HG02870 (cell line): ENCODE data around the gene TIGD6.

Experiments used
- ATAC-seq: cut with Tn5 transposase; IDR thresholded peaks from one replicate; pipeline ENCODE4 v1.9.1; 2021; ENCODE audit warnings: mild to moderate bottlenecking, moderate library complexity; ENCODE audit not compliant: unreplicated experiment

TIGD6 gene

DNA sequence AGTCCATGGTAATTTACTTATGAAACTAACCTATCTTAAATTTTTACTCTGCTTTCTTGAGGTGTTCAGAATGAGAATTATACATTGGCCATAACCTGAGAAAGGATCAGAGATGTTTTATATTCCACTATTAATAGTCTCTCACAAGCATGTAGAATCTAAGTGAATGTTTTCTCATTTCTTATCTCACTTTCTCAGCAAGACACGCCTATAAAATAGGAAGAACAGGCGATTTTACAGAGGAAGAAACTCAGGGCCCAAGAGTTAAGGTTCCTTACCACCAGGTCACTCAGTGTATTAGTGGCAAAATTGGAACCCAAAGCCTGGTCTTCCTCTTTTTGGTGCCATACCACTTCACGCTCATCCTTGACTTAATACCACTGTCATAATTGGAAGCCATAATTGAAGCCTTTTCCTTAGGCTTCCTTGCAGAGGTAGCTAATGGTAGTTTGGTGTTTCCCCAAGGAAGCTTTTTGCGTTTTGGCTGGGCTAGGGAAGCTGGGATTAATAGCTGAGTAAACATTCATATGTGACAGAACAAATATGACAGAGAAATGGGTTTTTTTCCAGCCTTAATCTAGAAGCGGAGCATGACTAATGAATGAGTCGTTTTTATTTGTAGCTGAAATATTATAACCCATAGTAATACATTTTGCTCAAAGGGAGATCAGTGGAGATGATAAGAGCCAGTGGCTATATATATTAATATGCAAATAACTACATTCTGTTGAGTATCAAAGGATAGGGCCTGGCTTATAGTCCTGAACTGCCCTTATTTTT lies 17.0 kb upstream of the TIGD6 start:
- ATAC-seq, result no peak

DNA sequence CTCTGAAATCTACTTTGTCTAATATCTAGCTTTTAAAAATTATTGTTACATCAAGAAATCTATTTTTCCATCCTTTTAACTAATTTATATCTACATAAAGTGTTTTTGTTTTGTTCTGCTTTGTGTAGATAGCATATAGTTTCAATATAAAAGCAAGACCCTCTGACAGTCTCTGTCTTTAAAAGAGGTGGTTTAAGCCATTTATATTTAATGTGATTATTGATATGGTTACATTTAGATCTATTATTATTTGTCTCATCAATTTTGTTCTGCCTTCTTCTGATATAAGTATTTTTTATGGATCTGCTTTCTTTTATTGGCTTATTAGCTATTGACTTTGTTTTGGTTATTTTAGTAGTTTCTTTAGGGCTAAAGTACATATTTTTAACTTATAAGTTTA lies 16.1 kb upstream of the TIGD6 start:
- no peak for ATAC-seq

DNA sequence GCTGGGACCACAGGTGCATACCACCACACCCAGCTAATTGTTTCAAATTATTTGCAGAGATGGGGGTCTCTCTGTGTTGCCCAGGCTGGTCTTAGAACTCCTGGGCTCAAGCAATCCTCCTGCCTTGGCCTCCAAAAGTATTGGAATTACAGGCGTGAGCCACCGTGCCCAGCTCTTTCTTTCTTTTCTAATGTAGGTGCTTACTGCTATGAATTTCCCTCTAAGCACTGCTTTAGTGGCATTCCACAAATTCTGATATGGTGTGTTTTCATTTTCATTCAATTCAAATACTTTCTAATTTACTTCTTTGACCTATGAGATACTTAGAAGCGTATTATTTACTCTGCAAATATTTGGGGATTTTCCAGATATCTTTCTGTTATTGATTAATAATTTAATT lies 15.0 kb upstream of the TIGD6 start:
- no peak for ATAC-seq

DNA sequence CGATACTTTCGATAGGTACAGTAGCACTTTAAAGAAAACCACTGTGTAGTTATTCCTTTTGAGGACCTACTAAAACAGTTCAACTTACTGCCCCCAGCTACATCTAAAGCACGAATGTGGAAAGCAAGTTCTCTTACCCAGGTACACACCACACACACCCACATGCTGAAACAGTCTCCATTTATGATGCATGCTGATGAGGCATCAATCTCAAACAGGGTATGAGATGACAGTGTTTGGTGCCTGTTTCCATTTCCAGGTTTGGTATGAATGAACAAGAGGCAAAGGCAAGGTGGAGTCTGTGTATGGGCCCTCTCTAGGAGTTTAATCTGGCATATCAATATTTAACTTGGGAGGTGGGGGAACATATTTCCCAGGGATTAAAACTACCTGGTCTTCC lies 14.0 kb upstream of the TIGD6 start:
- ATAC-seq, result no peak

DNA sequence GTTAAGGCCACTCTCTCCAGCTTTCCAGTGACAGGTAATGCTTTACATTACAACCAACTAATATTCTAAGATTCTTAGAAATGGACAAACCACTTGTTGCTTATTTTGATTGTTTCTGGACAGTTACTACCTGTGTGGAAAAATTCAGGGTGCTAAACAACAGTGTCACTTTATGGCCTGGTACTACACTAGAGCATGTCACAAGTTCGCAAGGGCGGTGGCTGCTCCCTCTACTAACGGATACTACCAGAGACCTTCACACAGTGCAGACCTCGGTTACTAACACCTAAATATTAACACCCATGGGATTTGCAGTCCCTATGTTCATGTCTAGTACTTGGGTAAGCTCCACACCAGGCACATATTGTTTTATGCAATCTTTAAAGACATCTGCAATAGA lies 13.5 kb upstream of the TIGD6 start:
- ATAC-seq, result no peak

DNA sequence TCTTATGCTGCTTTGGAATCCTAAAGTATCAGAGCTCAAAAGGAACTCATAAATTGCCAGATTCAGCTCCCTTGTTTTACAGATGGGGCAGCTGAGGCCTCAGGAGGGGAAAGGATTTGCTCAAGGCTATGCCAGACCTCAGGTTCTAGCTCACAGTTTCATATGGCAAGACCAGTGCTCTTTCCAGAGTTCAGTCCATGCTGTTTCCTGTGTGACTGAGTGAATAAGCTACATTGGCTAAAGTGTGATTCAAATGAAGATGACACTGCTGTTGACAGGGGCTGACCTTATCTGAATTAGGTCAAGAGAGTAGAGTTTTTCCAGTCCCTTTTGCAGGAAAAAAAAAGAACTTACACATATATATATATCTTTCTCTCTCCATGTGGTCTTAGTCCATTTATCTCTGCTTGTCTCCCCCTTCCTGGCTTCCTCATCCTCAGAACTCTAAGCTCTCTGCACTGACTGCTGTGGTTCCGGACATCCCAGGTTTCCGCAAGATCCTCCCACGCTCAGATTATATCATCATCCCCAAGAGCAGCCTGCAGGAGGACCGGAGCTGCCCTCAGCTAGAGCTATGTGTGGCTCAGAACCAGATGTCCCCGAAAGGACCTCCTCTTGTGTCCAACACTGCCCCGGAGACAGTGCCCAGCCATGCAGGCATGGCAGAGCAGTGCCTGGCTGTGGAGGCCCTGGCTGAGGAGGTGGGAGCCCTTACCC lies 9.4 kb upstream of the TIGD6 start:
- no peak for ATAC-seq

DNA sequence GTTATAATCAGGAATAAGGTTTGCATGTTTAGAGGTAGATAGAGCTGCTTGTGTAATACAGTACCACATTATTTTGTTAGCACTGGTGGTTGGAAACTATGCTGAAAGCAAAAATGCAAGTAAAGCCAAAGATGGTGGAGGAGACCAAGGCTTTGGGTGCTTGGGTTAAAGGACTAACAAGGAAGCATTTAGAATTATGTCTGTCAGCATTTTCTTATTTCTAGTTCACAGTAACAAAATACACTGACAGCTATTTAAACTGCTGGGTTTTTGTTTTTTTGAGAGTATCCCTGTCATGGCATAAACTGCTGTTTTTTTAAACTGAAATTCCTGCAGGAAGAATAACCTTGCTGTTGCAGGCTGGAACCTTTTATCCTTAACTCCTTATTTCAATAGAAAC lies 6.6 kb upstream of the TIGD6 start:
- no peak for ATAC-seq

DNA sequence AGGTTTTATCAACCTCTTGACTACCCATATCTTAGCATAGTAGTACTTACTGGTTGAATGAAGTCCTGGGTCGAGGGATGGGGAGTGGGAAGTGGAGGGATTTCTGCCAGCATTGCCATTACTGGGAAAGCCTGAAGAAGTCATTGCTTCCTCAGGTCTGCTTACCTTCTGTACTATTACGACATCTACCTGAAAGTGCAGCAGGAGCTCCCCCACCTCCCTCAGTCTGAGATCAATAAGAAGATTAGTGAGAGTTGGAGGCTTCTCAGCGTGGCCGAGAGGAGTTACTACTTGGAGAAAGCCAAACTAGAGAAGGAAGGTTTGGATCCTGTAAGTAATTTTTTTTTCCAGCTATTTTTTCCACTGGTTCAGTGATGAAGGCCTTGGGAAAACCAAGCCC lies 5.9 kb upstream of the TIGD6 start:
- ATAC-seq, result no peak

DNA sequence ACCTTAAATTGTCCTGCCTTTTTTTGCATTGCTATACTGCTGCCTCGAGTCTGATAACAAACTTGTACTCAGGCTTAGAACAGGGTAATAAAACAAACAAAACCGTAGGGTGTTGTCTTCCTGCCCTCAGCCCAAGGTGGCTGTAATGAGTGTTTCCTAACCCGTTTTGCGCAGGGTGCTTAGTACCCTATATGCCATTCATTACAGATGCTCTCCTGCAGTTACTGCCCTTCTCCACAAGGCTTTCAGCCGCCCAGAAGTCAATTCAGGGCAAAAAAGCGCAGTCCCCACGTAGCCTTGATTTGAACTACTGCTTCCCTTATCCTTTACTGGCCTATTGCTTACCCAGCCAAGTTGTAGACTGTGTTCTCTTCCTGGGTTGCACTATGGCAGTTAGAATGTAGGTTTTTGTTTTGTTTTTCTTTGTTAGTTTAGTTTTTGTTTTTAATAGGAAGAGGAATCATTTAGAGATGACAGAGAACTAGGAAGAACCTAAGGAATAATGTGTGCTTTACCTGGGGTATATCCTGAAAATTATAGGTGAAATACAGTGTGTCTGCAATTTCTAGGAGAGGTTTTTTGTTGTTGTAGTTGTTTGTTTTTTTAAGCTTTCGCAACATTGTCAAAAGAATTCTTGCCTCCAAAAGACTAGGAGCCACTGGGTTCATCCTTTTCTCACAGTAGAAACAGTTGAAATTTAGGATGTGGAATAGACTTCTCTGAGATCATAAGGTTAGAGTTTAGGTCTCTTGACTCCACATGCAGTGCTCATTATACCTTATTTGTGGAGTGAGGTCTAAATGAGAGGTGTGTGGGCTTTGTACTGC lies 1.4 kb upstream of the TIGD6 start:
- ATAC-seq, result peak; percentile 40

DNA sequence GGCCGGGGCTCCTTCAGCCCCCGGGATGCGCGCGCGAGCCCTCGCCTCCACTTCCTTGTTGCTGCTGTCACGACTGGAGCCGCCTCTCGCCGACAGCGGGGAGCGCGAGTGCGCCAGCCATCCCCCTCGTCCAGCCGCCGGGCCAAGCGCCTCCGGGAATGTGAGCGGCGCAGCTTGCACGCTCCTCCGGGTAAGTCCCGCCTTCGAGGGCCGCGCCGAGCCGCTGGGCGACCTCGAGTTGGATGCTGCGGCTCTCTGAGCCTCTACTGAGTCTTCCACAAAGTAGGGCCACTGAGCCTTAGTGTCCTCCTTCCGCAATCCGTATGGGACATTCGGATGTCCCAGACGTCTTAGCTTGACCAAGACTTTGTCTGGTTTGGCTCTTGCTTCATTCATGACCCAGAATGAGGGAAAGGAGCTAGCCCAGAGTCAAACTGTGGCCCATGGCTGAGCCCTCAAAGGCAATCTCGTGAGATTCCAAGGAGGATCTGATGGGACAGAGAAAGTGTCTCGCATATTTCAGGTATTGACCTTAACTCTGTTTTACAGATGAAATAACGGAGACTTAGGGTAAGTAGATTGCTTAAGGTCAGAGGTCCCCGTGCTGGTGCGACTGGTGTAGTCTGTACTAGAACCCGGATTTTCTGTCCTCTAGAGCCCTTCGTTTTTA lies 671 bp upstream of the TIGD6 start:
- no peak for ATAC-seq

DNA sequence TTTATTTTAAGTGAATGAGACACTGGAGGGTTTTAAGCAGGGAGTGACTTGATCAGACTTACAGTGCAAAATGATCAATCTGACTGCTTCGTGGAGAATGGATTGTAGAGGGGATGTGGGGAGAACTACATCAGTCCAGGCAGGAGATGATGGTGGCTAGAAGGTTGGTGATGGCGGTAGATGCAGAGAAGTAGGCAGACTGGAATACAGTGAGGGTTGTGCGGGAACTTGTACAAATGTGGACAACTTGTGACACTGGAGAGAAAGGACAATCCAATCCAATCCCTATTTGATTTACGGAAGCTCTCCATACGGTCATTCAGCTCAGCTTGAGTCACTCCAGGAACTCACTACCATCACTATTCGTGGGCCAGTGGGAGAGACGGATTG lies 593 bp downstream of the TIGD6 start:
- no peak for ATAC-seq

DNA sequence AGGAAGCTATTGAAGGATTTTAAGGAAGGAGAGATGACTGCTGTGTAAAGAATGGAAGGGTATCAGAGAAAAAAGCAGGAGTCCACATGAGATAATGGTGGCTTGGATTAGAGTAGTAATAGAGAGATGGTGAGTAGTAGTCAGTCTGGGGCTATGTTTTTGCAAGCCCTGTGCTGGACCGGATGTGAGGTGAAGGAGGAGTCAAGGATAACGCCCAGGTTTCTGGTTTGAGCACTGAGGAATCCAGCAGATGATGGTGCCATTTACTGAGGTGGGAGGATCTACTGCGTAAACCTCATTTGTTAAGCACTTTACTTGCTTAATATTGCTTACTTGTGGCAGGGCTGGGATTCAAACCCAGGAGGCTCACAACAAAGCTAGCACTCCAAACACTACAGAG lies 1.1 kb downstream of the TIGD6 start:
- no peak for ATAC-seq

DNA sequence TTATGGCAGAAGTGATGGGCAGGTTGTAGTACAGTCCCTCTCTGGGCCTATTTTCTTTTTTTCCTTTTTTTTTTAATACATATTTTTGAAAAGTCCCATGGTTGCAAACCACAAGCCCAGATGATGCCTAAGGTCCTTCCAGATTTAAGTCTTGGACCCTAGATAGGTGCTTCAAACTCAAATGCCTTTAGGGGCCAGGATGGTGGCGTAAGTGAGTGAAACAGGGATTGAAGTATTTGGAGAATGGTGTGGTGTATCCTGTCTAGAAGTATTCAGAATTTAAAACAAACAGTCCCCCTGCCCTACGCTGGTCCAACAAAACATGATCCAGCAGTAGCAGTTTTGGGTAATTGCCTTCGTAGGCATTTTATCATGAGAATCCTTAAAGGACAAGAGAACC lies 2.2 kb downstream of the TIGD6 start:
- no peak for ATAC-seq

DNA sequence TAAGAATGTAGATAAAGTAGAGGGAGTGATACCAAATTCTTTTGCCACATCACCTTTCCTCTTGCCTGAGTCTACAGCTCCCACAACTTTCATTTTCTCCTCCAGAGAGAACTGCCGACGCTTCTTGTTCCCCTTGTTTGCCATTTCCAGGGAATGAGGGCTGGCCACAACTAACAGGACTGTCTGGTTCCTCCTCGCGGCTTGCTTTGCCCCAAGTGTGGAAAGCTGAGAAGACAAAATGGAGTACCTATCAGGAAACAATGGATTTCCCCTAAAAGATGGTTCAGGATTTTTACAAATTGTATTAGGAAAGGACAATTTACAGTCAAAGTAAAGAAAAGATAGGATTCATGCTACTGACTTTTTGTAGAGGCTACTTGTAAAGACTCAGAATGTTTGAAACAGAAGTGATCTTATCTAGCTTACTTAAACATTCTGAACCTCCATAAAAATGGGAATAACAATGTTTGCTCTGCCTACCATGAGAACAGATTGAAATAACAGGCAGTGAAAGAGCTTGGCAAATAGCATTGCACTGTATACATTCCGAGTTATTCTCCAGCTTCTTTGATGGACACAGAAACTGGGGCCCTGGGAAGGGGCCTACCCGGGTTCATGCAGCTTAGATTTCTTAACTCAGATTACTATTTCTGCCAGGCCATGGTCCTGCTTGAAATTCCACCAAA lies 4.1 kb downstream of the TIGD6 start:
- ATAC-seq, result no peak

DNA sequence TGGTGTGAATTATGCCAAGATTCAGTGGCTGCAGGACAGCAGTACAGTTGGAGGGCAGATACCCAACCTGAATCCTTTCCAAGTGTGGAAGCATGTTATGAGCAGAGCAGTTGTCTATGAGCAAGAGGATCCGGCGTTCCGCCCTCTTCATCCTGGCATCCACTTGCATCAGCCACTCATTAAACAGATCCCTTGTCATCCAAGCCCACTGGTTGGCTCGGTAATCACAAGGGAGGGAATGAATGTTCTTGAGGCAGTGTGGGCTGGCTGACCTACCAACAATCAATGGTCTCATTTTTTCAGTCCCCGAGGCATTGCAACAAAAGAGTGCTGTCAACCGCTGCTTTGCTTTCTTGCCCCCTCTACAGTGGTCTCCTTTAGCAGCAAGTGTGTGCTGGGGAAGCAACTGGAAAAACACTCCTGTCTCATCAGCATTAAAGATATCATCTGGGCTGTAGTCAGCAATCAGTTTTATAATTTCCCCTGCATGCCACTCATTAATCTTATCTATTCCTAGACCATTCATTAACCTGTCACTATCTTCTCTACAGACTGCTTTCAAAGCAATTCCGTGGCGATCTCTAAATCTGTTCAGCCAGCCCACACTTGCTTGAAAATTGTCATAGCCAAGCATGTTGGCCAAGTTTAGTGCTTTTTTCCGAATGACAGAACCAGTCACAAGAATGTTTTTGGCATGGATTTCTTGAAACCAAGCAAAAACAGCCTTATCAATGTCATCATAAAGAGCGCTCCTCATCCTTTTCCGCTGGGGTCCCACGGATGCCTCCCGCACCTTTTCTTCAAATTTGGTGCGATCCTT lies 4.9 kb downstream of the TIGD6 start:
- no peak for ATAC-seq

DNA sequence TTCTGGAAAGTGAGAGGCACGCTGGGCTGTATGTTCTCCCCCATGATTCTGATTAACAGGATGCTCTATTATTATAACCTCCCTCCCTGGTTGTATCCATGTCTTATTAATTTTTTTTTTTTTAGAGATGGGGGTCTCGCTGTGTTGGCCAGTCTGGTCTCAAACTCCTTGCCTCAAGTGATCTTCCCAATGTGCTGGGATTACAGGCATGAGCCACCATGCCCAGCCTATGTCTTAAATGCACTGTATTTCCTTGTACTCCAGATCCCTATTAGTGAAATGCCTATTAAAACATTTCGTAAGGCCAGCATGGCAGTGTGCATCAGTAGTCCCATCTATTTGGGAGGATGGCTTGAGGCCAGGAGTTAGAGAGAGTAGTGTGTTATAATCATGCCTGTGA lies 7.0 kb downstream of the TIGD6 start:
- no peak for ATAC-seq

DNA sequence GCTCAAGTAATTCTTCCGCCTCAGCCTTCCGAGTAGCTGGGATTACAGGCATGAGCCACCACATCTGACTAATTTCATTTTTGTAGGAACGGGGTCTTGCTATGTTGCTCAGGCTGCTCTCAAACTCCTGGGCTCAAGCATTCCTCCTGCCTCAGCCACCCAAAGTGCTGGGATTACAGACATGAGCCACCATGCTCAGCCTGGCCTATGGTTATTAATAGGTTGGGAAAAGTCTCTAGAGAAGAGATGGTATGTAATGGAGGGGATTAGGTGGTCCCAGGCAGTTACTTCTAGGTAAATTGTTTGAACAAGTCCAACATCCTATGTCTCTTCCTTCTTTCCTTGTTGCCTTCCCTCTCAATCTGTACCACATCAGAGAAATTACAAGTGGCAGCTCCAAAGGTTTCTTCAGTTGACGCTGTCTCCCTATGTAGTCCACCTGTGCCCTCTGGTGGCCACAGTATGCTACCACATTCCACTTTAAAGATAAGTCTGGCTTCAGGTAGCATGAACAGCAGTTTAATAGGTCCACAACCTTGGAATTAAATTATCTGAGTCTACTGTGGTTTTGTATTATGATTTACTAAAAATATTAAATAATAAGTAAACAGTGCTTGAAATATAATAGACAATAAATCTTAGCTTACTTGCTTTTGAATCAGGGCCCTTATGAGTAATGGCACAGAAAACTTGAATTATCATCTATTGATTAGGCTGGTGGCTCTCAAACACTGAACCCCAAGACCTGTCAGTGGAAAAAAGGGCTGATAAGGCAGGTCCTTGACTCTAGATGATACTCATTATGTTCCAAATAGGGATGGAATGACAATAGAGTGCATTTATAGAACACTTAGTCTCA lies 9.7 kb downstream of the TIGD6 start:
- peak; percentile 83 for ATAC-seq

DNA sequence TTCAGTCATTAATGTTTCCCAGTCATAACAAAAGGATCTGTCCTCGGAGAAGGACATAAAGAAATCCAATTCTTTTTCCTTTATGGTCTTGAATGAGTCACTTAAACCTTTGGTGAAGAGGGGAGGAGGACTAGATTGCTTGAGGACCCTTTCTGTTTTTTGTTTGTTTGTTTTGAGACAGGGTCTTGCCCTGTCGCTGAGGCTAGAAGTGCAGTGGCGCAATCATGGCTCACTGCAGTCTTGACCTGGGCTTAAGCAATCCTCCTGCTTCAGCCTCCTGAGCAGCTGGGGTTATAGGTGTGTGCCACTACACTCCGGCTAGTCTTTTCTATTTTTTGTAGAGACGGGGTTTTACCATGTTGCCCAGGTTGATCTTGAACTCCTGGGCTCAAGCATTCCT lies 12.3 kb downstream of the TIGD6 start:
- ATAC-seq, result no peak

DNA sequence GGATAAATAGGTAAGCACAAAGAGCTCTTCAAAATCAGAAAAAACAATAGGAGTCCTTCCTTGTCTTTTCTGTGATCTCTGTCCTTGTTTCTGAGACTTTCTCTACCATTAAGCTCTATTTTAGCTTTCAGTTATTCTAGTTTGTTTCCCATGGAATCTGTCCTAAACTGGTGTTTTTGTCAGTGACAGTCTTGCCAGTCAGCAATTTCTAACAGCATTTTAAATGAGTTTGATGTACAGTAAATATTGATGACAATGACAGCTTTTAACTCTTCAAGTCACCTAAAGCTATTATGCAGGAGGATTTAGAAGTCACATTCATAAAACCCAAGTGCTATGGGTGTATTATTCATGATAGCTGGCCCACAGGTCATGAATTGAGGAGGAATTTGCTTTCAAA lies 17.9 kb downstream of the TIGD6 start:
- ATAC-seq, result no peak
